ENCODE measurements around the gene SLC25A23.
"Not testable (repeated sequence)": the region's sequence is repeated elsewhere in the genome, so short reads cannot be mapped to it uniquely, and the experiment has no call there.

Gene SLC25A23

GRCh38 chr19:6402058-6402457 is 57.5 kb downstream of the SLC25A23 start:
- DNase-seq (ENCODE audit: low spot score), result no peak

- DNase-seq (ENCODE audit: low spot score), result not testable (repeated sequence)
Observed at GRCh38 chr19:6400062-6400944, 59.3 kb downstream of the SLC25A23 start.

DNA sequence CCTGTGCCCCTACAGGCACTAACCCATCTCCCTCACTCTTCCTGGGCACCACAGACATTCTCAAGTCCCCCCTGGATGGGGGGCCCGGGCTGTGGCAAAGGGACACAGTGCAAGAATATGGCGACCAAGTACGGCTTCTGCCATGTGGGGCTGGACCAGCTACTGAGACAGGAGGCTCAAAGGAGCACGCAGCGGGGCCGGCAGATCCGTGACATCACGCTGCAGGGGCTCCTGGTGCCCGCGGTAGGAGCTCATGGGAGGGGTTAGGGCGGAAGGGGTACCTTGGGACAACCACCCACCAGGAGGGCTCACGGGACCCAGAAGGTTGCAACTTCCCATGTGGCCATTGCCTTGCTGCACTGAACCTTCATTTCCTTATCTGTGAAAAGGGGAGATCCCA is 63.3 kb downstream of the SLC25A23 start:
- DNase-seq (ENCODE audit: low spot score), result no peak

GRCh38 chr19:6394831-6395230 is 64.8 kb downstream of the SLC25A23 start:
- no peak for DNase-seq (ENCODE audit: low spot score)

- DNase-seq (ENCODE audit: low spot score), result peak; percentile 60
Observed at GRCh38 chr19:6393983-6394412, 65.6 kb downstream of the SLC25A23 start.

DNA sequence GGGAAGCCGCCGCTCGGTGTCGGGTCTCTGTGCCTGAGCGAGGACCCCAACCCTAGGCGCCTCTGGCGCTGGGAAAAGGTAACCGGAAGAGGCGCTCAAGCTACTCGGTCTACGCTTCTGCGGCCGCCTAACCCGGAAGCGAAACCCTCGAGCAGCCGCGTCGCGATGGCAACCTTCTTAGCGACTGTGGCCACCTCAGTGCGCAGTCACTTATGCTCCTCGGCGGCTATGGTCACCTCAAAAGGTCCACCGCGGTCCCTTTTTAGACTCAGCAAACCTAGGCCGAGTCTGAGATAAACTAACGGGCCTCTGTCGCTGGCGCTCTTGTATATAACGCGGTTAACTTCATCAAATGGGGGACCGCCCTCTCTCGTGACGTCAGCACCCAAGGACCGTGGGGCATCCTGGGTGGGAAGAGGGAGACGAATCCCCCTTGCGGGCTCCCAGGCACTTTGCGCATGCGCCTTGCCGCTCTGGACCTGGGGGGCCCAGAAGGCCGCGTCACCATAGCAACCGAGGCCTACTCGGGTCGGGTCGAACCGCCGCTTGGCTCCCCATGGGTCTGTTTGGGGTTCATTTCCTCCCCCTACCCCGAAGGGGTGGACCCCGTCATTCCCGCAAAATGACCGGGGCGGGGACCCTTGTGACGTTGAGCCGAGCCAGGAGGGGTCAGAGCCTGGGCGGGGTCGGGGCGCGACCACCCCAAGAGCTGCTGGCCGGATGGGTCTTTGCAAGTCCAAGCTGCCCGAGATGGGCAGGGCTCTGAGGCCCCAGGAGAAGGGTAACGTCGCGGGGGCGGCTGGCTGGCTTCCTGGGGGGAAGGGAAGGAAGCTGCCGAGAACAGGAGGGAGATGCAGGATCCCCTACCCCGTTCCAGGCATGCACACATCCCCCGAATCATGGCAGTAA is 66.3 kb downstream of the SLC25A23 start, which contains the start of gene GTF2F1:
Gene GTF2F1 (minus strand): TSS at position 91 of the 909 bp plus-strand sequence. CDS start 169 bp downstream, outside the sequence.
- DNase-seq (ENCODE audit: low spot score), result peak; percentile 89

DNA sequence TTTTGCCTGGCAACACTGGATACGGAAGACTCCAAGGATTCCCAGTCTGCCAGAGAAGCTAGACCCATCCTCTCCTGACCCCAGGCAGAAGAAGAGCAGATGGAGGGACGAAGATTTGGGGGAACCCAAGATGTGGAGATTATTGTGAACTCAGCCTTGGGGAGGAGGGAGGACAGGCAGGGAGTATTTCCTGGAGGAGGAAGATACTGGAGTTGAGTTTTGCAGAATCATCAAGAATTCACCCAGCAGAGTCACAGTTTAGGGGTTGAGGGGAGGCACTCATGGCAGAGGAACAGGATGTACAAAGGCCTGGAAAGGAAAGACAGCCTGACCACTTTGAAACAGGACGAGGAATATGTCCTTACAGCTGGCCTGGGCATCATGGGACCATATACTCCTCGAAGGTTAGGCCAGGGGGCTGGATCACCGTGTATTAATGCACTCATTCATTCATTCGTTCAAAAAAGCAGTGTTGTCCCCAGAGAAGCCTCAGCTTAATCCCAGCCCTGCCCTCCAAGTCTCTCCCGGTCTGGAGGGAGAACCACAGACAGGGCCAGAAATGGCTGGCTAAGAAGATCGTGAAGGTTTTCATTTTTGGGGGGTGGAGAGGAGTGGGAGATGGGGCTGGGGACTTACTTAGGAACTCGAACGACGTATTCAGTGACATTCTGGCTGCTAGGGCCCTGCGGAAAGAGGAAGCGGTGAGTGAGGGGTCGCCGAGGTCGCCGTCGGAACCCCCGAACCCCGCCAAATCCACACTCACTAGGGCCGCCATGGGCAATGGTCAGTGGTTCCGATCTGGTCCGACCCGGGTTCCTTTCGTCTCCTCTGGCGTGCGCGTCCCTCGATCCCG is 67.1 kb downstream of the SLC25A23 start:
- DNase-seq (ENCODE audit: low spot score), result no peak

Measured in hematopoietic multipotent progenitor cell treated with erythropoietin and hydrocortisone succinate and interleukin-3 and kit ligand, for 17 days (in vitro differentiated cells).